CD4-positive, alpha-beta T cell (primary cell): Measurements from ENCODE around the gene CFAP299. TPM values are rescaled to one million over a fixed set of nuclear protein-coding genes. Genes with fewer than 3 reads are reported as not detected.
A peak's percentile ranks its signal among the peaks of the same experiment; 100 is the strongest.

Experiments used
- ATAC-seq: fragments of 200-7000 bp; cut with Tn5 transposase; one replicate; pipeline ENCODE4 v1.10.0; 2022; ENCODE audit warnings: mild to moderate bottlenecking; ENCODE audit not compliant: poor library complexity
- CTCF ChIA-PET: fragments of 350-600 bp; sonication (Branson Sonifier 250); formaldehyde crosslinking; loops from one replicate; lab custom pipeline; 2021; ENCODE audit warnings: antibody characterized with exemption, inconsistent platforms; lab: Charles Lee
- POLR2A ChIA-PET: fragments of 350-600 bp; sonication (Branson Sonifier 250); formaldehyde crosslinking; loops from one replicate; lab custom pipeline; 2021; ENCODE audit warnings: antibody characterized with exemption, inconsistent platforms; lab: Charles Lee
- DNase-seq, 14 experiments: peaks; one replicate each; pipeline ENCODE4 v3.0.0-alpha.2; 2013 to 2020; ENCODE audit warnings: mixed read lengths in 2 of 14
- H3K27ac ChIP-seq, 2 donors: one replicate each; pipeline versions ENCODE4 v1.5.1 to v1.7.0; 2013; ENCODE audit warnings: low read length in 2 of 2, low read depth in 1 of 2, mild to moderate bottlenecking in 1 of 2
- H3K27me3 ChIP-seq, 2 experiments: 1 replicate in 1 of 2; 2 replicates in 1 of 2; pipeline versions ENCODE4 v1.6.1 to v1.7.0; 2013; ENCODE audit warnings: low read length in 2 of 2, control low read depth in 1 of 2, mild to moderate bottlenecking in 1 of 2, moderate library complexity in 1 of 2; ENCODE audit not compliant: insufficient read depth in 2 of 2, control insufficient read depth in 1 of 2
- H3K36me3 ChIP-seq: one replicate; pipeline ENCODE4 v1.6.1; 2013; ENCODE audit warnings: low read length, control low read depth; ENCODE audit not compliant: insufficient read depth
- H3K4me1 ChIP-seq: one replicate; pipeline ENCODE4 v1.6.1; 2013; ENCODE audit warnings: low read length, control low read depth; ENCODE audit not compliant: insufficient read depth
- H3K4me3 ChIP-seq: one replicate; pipeline ENCODE4 v1.5.1; 2013; ENCODE audit warnings: mild to moderate bottlenecking, low read length, moderate library complexity
- H3K9me3 ChIP-seq, 2 experiments: 1 replicate in 1 of 2; 2 replicates in 1 of 2; pipeline versions ENCODE4 v1.6.1 to v1.7.0; 2013; ENCODE audit warnings: low read length in 2 of 2, mild to moderate bottlenecking in 2 of 2, control low read depth in 1 of 2, moderate library complexity in 1 of 2; ENCODE audit not compliant: control insufficient read depth in 1 of 2, insufficient read depth in 1 of 2
- H3K27ac Mint-ChIP-seq: one replicate; pipeline ENCODE4 v1.8.0; 2020; ENCODE audit warnings: mixed read lengths
- H3K27me3 Mint-ChIP-seq: one replicate; pipeline ENCODE4 v1.8.0; 2021; ENCODE audit warnings: mixed read lengths
- H3K36me3 Mint-ChIP-seq: one replicate; pipeline ENCODE4 v1.8.0; 2021; ENCODE audit warnings: low read depth, mixed read lengths
- H3K4me1 Mint-ChIP-seq: one replicate; pipeline ENCODE4 v1.8.0; 2021; ENCODE audit warnings: low read depth, mixed read lengths
- H3K4me3 Mint-ChIP-seq: one replicate; pipeline ENCODE4 v1.8.0; 2020; ENCODE audit warnings: mild to moderate bottlenecking, mixed read lengths
- H3K9me3 Mint-ChIP-seq: one replicate; pipeline ENCODE4 v1.8.0; 2020; ENCODE audit warnings: mixed read lengths
- CTCF ChIP-seq: fragments of 200-600 bp; IDR thresholded peaks from one replicate; pipeline ENCODE4 v1.8.0; 2022; ENCODE audit warnings: antibody characterized with exemption, mild to moderate bottlenecking
- intact Hi-C, 2 experiments: fragments of 100-400 bp; cut with DNase I in 1 of 2; cut with micrococcal nuclease in 1 of 2; formaldehyde crosslinking; loops; one replicate each; pipeline versions ENCODE4 v1.15.1 to v1.9.0; 2023 to 2025; cut with DNase I, micrococcal nuclease
- total RNA-seq, 174 experiments: library from RNA in 2 of 174; stranded (reverse) in 2 of 174; gene quantifications; one replicate each; pipeline ENCODE4 v1.2.3 and lab custom pipeline; 2021 to 2026

CFAP299 gene
- total RNA-seq, 2 experiments from 2014 or later = not detected

DNA sequence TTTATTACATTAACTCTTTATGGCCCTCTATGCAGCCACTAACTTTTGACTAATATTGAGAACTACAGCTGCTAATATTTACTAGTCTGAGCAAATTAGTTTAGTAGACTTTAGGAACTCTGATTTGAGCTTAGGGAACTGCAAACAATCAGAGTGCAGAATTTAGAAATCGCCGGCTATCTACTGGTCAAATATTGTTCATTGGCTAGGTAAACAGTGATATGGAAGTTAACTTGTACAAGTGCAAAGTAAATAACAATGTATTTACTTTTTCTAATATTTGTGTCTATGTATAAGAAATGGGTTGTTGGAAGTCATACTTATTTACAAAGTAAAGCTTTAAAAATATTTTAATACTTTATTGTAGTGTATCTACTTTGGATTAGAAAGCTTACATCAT lies 279.6 kb downstream of the CFAP299 start:
- Histone ChIP-seq H3K27ac (no peak overlapping the region), H3K27me3 (no peaks in the 10 kb centered on the region), H3K4me1 (no peaks in the 10 kb centered on the region), H3K36me3 (no peaks in the 10 kb centered on the region), H3K4me3 (no peak overlapping the region), H3K9me3 (no peaks in the 10 kb centered on the region)
- Mint-ChIP-seq H3K27me3 (no peaks in the 10 kb centered on the region), H3K27ac (no peak overlapping the region), H3K9me3 (no peaks in the 10 kb centered on the region), H3K4me3 (no peak overlapping the region), H3K4me1 (peaks cover 7% of the 10 kb centered on the region), H3K36me3 (no peaks in the 10 kb centered on the region)
- TF ChIP-seq CTCF = no peak
- intact Hi-C loops = no loop called here
- ATAC-seq (no peak), DNase-seq (no peak)
- ChIA-PET CTCF (interaction anchor here (1.3 kb wide), 1 partner anchor 15 kb away, joined by 3 read pairs; no protein-coding TSS in a partner anchor), POLR2A (no interaction called here)

DNA sequence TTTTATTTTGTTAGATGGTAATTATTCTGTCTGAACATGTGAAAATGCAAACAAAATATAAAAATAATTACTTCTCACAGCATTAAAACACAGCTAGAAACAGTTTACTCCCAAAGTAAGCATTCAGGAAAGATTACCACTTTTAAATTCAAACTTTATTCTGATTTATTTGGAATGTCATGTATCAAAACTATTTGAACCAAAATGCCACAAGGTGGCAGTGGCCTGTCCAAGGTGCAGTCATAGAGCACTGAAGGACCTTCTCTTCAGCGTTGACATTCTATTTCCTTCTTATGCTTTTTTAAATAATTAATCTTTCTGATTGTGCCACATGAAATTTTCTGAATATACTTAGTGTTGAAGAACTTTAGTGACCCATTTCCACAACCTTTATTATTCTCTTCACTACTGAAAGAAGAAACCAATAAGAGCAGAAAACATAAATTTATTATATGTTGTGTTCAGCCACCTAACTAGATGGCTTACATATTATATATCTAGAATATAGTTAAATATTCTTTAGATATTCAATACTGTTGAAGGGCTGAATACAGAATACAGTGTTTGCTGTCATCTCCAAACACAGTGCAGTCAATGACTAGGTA lies 283.6 kb downstream of the CFAP299 start:
- ChIA-PET POLR2A (no interaction called here), CTCF (no interaction called here)
- ATAC-seq (no peak), DNase-seq (peak in 1 of 14 experiments; percentile 3)
- Mint-ChIP-seq H3K36me3 (peaks cover 14% of the 10 kb centered on the region), H3K4me3 (no peak overlapping the region), H3K9me3 (peaks cover 2% of the 10 kb centered on the region), H3K27ac (no peak overlapping the region), H3K27me3 (no peaks in the 10 kb centered on the region), H3K4me1 (no peaks in the 10 kb centered on the region)
- TF ChIP-seq CTCF = no peak
- intact Hi-C loops = no loop called here
- Histone ChIP-seq H3K9me3 (peaks cover 6 to 9% of the 10 kb centered on the region in 2 experiments), H3K4me3 (no peak overlapping the region), H3K27me3 (no peaks in the 10 kb centered on the region), H3K27ac (no peak overlapping the region), H3K36me3 (no peaks in the 10 kb centered on the region), H3K4me1 (no peaks in the 10 kb centered on the region)

DNA sequence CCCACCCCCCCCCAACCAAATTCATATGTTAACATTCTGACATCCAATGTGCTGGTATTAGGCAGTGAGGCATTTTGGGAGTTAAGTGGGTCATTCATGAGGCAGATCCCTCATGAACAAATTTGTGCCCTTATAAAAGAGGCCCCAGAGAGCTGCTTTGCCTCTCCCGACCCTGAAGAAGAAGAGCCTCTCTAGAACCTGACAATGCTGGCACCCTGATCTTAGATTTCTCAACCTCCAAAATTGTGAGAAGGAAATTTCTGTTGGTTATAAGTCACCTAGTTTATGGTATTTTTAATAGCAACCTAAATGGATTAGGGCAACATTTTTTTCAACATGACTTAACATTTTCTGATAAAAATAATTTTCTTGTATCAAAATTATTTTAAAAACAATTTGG lies 296.3 kb downstream of the CFAP299 start:
- H3K27ac Mint-ChIP-seq = no peak overlapping the region
- no peaks in the 10 kb centered on the region for H3K4me1 Mint-ChIP-seq
- POLR2A ChIA-PET = no interaction called here
- Histone ChIP-seq H3K4me3 (no peak overlapping the region), H3K4me1 (no peaks in the 10 kb centered on the region), H3K27ac (no peak overlapping the region), H3K36me3 (no peaks in the 10 kb centered on the region), H3K27me3 (no peaks in the 10 kb centered on the region), H3K9me3 (no peaks in the 10 kb centered on the region)
- no peak for ATAC-seq
- no peak for TF ChIP-seq CTCF
- H3K4me3 Mint-ChIP-seq = no peak overlapping the region
- H3K36me3 Mint-ChIP-seq = no peaks in the 10 kb centered on the region
- intact Hi-C loops = no loop called here
- no peak for DNase-seq
- CTCF ChIA-PET = no interaction called here
- no peaks in the 10 kb centered on the region for H3K27me3 Mint-ChIP-seq
- H3K9me3 Mint-ChIP-seq = no peaks in the 10 kb centered on the region
